Upper lobe of left lung (tissue), 4 donors: ENCODE results near the gene SORBS1.

Source experiments
- EP300 ChIP-seq, 4 donors: sonication (generic); formaldehyde crosslinking; IDR thresholded peaks; one replicate each; pipeline ENCODE4 v1.5.1; 2017; ENCODE audit warnings: antibody characterized with exemption in 4 of 4, control low read depth in 2 of 4
- POLR2A ChIP-seq, 4 donors: fragments of 450-650 bp; IDR thresholded peaks; one replicate each; pipeline ENCODE4 v1.5.1; 2016 to 2017; ENCODE audit warnings: antibody characterized with exemption in 4 of 4, mild to moderate bottlenecking in 2 of 4
- POLR2AphosphoS5 ChIP-seq, 2 donors: sonication (generic); formaldehyde crosslinking; IDR thresholded peaks; one replicate each; pipeline ENCODE4 v1.5.1; 2017; ENCODE audit warnings: antibody characterized with exemption in 2 of 2
- TF ChIP-seq, protein P1 (sequence below), 6 experiments: fragments of 450-650 bp in 4 of 6; fragments of 200-600 bp in 2 of 6; sonication (generic) in 2 of 6; IDR thresholded peaks; one replicate each; pipeline ENCODE4 v1.5.1; 2016 to 2019; ENCODE audit warnings: antibody characterized with exemption in 6 of 6

DNA sequence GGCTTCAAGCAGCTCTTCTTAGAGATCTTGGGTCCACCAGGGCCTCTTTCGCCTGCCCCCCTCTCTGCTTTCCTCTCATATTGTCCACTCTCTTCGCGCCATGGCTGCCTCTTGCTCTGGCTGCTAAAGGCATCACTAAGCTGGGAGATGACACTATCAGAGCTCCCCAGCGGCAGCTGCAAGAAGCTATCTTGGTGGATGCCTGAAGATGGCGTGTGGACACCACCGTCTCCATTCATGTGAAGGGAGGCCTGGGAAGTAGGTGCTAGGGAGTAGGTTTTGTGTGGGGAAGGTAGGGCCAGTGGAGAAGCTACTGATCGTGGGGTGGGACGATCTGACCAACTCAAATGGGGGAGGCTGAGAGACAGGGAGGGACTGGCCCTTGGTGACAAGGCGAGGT, 224.5 kb downstream of the SORBS1 start:
- no peak for TF ChIP-seq POLR2AphosphoS5 (IDR thresholded peaks at IDR 0.05)
- TF ChIP-seq, protein P1, sequence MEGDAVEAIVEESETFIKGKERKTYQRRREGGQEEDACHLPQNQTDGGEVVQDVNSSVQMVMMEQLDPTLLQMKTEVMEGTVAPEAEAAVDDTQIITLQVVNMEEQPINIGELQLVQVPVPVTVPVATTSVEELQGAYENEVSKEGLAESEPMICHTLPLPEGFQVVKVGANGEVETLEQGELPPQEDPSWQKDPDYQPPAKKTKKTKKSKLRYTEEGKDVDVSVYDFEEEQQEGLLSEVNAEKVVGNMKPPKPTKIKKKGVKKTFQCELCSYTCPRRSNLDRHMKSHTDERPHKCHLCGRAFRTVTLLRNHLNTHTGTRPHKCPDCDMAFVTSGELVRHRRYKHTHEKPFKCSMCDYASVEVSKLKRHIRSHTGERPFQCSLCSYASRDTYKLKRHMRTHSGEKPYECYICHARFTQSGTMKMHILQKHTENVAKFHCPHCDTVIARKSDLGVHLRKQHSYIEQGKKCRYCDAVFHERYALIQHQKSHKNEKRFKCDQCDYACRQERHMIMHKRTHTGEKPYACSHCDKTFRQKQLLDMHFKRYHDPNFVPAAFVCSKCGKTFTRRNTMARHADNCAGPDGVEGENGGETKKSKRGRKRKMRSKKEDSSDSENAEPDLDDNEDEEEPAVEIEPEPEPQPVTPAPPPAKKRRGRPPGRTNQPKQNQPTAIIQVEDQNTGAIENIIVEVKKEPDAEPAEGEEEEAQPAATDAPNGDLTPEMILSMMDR (IDR thresholded peaks at IDR 0.05): no peak
- no peak for TF ChIP-seq EP300 (IDR thresholded peaks at IDR 0.05)
- TF ChIP-seq POLR2A (IDR thresholded peaks at IDR 0.05): no peak
